Activated CD4-positive, alpha-beta T cell treated with anti-CD3 and anti-CD28 coated beads, Interleukin-2, amount 10 ng/mL, durations not matched to agents 24 days and 14 days (primary cell): ENCODE measurements around the gene CERS1. TPM values are rescaled to one million over a fixed set of nuclear protein-coding genes. Genes with fewer than 3 reads are reported as not detected.
"Not testable (repeated sequence)": the region's sequence is repeated elsewhere in the genome, so short reads cannot be mapped to it uniquely, and the experiment has no call there.

Experiments used
- DNase-seq: peaks from one replicate; pipeline ENCODE4 v3.0.0; 2022
- H3K27ac Mint-ChIP-seq: one replicate; pipeline ENCODE4 v1.8.0; 2022; ENCODE audit warnings: mild to moderate bottlenecking, mixed read lengths
- H3K27me3 Mint-ChIP-seq: one replicate; pipeline ENCODE4 v1.8.0; 2022; ENCODE audit warnings: mixed read lengths
- H3K36me3 Mint-ChIP-seq: one replicate; pipeline ENCODE4 v1.8.0; 2022; ENCODE audit warnings: low read depth, mild to moderate bottlenecking, mixed read lengths
- H3K4me1 Mint-ChIP-seq: one replicate; pipeline ENCODE4 v1.8.0; 2021; ENCODE audit warnings: mixed read lengths
- H3K4me3 Mint-ChIP-seq: one replicate; pipeline ENCODE4 v1.8.0; 2022; ENCODE audit warnings: mild to moderate bottlenecking, moderate library complexity, mixed read lengths
- H3K9me3 Mint-ChIP-seq: one replicate; pipeline ENCODE4 v1.8.0; 2021; ENCODE audit warnings: mixed read lengths
- intact Hi-C: fragments of 100-400 bp; cut with micrococcal nuclease; formaldehyde crosslinking; loops from one replicate; pipeline ENCODE4 v1.15.1; 2023
- total RNA-seq: library from RNA; stranded (reverse); gene quantifications from 2 replicates; pipeline ENCODE4 v1.2.3, GENCODE V29; 2022

Gene CERS1
- total RNA-seq, 1 donor from 2014 or later = 0.23 TPM

- no peak overlapping the region for H3K27ac Mint-ChIP-seq
- H3K9me3 Mint-ChIP-seq = no peaks in the 10 kb centered on the region
- intact Hi-C loops = no loop called here
- no peak overlapping the region for H3K4me3 Mint-ChIP-seq
- DNase-seq = no peak
- H3K36me3 Mint-ChIP-seq = peaks cover 28% of the 10 kb centered on the region
- H3K27me3 Mint-ChIP-seq = peaks cover 2% of the 10 kb centered on the region
- peaks cover 5% of the 10 kb centered on the region for H3K4me1 Mint-ChIP-seq
Observed at GRCh38 chr19:18928018-18928805, 32.3 kb upstream of the CERS1 start.

GRCh38 chr19:18924684-18925213 lies 28.8 kb upstream of the CERS1 start:
- Mint-ChIP-seq H3K4me1 (peaks cover 8% of the 10 kb centered on the region), H3K9me3 (no peaks in the 10 kb centered on the region), H3K27me3 (no peaks in the 10 kb centered on the region), H3K27ac (no peak overlapping the region), H3K36me3 (peaks cover 49% of the 10 kb centered on the region), H3K4me3 (no peak overlapping the region)
- DNase-seq = no peak
- intact Hi-C loops = no loop called here

- Mint-ChIP-seq H3K27ac (no peak overlapping the region), H3K27me3 (no peaks in the 10 kb centered on the region), H3K4me3 (no peak overlapping the region), H3K4me1 (peaks cover 20% of the 10 kb centered on the region), H3K9me3 (no peaks in the 10 kb centered on the region), H3K36me3 (peaks cover 57% of the 10 kb centered on the region)
- no peak for DNase-seq
- intact Hi-C loops = no loop called here
Observed at GRCh38 chr19:18922228-18922985, 26.4 kb upstream of the CERS1 start.

GRCh38 chr19:18921593-18921992 lies 25.6 kb upstream of the CERS1 start:
- intact Hi-C loops = no loop called here
- H3K4me1 Mint-ChIP-seq = peaks cover 24% of the 10 kb centered on the region
- H3K27me3 Mint-ChIP-seq = no peaks in the 10 kb centered on the region
- H3K9me3 Mint-ChIP-seq = no peaks in the 10 kb centered on the region
- peaks cover 57% of the 10 kb centered on the region for H3K36me3 Mint-ChIP-seq
- H3K27ac Mint-ChIP-seq = no peak overlapping the region
- H3K4me3 Mint-ChIP-seq = peak overlapping the region; percentile 96
- DNase-seq = no peak

GRCh38 chr19:18920400-18920799 lies 24.4 kb upstream of the CERS1 start:
- H3K27ac Mint-ChIP-seq = peak overlapping the region; percentile 92
- H3K4me1 Mint-ChIP-seq = peaks cover 29% of the 10 kb centered on the region
- peak overlapping the region; percentile 96 for H3K4me3 Mint-ChIP-seq
- peaks cover 54% of the 10 kb centered on the region for H3K36me3 Mint-ChIP-seq
- intact Hi-C loops = no loop called here
- H3K9me3 Mint-ChIP-seq = no peaks in the 10 kb centered on the region
- H3K27me3 Mint-ChIP-seq = no peaks in the 10 kb centered on the region
- no peak for DNase-seq

DNA sequence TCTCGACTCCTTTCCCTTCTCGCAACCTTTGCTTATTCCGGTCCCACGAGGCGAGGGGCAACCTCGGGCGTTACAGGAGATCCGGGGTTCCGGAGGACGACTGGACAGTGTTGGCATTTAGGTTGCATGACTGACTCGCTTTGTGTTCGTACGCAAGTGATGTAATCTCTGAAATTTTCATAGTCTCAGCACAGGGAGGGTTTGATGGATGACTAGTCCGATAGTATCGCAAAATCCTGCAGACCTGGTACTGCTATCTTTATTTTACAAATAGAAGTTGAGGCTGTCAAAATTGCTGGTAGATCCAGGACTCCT lies 23.9 kb upstream of the CERS1 start:
- H3K4me3 Mint-ChIP-seq = peak overlapping the region; percentile 96
- no peaks in the 10 kb centered on the region for H3K27me3 Mint-ChIP-seq
- intact Hi-C loops = loop anchor here (1.0 to 5.0 kb wide), 8 partner anchors 12 to 376 kb away; partner anchors contain the start of genes BORCS8, KXD1, RFXANK and UBA52
- H3K27ac Mint-ChIP-seq = peak overlapping the region; percentile 92
- peaks cover 57% of the 10 kb centered on the region for H3K36me3 Mint-ChIP-seq
- H3K9me3 Mint-ChIP-seq = no peaks in the 10 kb centered on the region
- DNase-seq = no peak
- H3K4me1 Mint-ChIP-seq = peaks cover 29% of the 10 kb centered on the region

GRCh38 chr19:18919086-18919899 lies 23.3 kb upstream of the CERS1 start, which contains the start of the genes COPE and DDX49:
Gene COPE, minus strand, starts transcription at chr19:18919387. Its CDS starts 39 bp downstream, at chr19:18919348.
Gene DDX49, plus strand, starts transcription at chr19:18919715. Its CDS starts 27 bp downstream, at chr19:18919742.
- Mint-ChIP-seq H3K4me3 (peak within 1 kb of the TSS; percentile 96), H3K9me3 (no peaks in the 10 kb centered on the region), H3K4me1 (peaks cover 29% of the 10 kb centered on the region), H3K27me3 (no peaks in the 10 kb centered on the region), H3K36me3 (peaks cover 53% of the 10 kb centered on the region), H3K27ac (peak within 1 kb of the TSS; percentile 92)
- intact Hi-C loops = loop anchor here (1.0 to 5.0 kb wide), 8 partner anchors 13 to 375 kb away; partner anchors contain the start of genes BORCS8, KXD1, RFXANK and UBA52
- peak; percentile 99 for DNase-seq

DNA sequence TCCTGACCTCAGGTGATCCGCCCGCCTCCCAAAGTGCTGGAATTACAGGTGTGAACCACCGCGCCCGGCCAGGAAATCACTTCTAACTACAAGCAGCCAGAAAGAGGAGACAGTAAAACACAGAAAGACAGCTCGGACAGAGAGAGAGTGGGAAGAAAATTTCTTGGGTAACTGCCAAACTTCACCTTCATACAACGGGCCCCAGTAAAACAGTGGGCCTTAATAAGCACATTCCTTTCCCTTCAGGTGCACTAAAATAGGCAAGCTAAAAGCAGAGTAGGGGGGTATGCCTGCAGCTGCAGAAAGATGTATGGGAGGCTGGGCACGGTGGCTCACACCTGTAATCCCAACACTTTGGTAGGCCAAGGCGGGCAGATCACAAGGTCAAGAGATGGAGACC lies 21.6 kb upstream of the CERS1 start:
- H3K27ac Mint-ChIP-seq = peak overlapping the region; percentile 37

GRCh38 chr19:18915639-18916038 lies 19.7 kb upstream of the CERS1 start:
- H3K9me3 Mint-ChIP-seq = no peaks in the 10 kb centered on the region
- H3K27ac Mint-ChIP-seq = peak overlapping the region; percentile 34
- peak; percentile 74 for DNase-seq
- peaks cover 28% of the 10 kb centered on the region for H3K4me1 Mint-ChIP-seq
- H3K27me3 Mint-ChIP-seq = no peaks in the 10 kb centered on the region
- H3K4me3 Mint-ChIP-seq = no peak overlapping the region
- H3K36me3 Mint-ChIP-seq = peaks cover 41% of the 10 kb centered on the region
- intact Hi-C loops = loop anchor here (5.0 kb wide), 1 partner anchor 358 kb away; the partner anchor contains the start of gene KXD1

More for the DNA sequence above, 21.6 kb upstream of the CERS1 start:
- peaks cover 50% of the 10 kb centered on the region for H3K36me3 Mint-ChIP-seq
- not testable (repeated sequence) for DNase-seq, H3K9me3 Mint-ChIP-seq, H3K27me3 Mint-ChIP-seq
- peaks cover 33% of the 10 kb centered on the region for H3K4me1 Mint-ChIP-seq
- intact Hi-C loops = loop anchor here (5.0 kb wide), 1 partner anchor 360 kb away; the partner anchor contains the start of gene KXD1
- peak overlapping the region; percentile 96 for H3K4me3 Mint-ChIP-seq

- Mint-ChIP-seq H3K4me1 (peaks cover 20% of the 10 kb centered on the region), H3K27ac (no peak overlapping the region)
- intact Hi-C loops = no loop called here
Observed at GRCh38 chr19:18913466-18913865, 17.5 kb upstream of the CERS1 start.

GRCh38 chr19:18912933-18913332 lies 17.0 kb upstream of the CERS1 start:
- H3K4me3 Mint-ChIP-seq = no peak overlapping the region
- H3K36me3 Mint-ChIP-seq = peaks cover 37% of the 10 kb centered on the region
- no peaks in the 10 kb centered on the region for H3K27me3 Mint-ChIP-seq
- no peak overlapping the region for H3K27ac Mint-ChIP-seq
- H3K9me3 Mint-ChIP-seq = no peaks in the 10 kb centered on the region
- peaks cover 17% of the 10 kb centered on the region for H3K4me1 Mint-ChIP-seq
- intact Hi-C loops = no loop called here
- no peak for DNase-seq

More at GRCh38 chr19:18913466-18913865, 17.5 kb upstream of the CERS1 start:
- Mint-ChIP-seq H3K9me3 (no peaks in the 10 kb centered on the region), H3K4me3 (no peak overlapping the region), H3K36me3 (peaks cover 37% of the 10 kb centered on the region), H3K27me3 (no peaks in the 10 kb centered on the region)
- DNase-seq = no peak

GRCh38 chr19:18910801-18911436 lies 15.0 kb upstream of the CERS1 start:
- no peak for DNase-seq
- Mint-ChIP-seq H3K4me1 (peaks cover 8% of the 10 kb centered on the region), H3K9me3 (no peaks in the 10 kb centered on the region), H3K27ac (no peak overlapping the region), H3K4me3 (no peak overlapping the region), H3K27me3 (no peaks in the 10 kb centered on the region), H3K36me3 (peaks cover 33% of the 10 kb centered on the region)
- intact Hi-C loops = no loop called here

DNA sequence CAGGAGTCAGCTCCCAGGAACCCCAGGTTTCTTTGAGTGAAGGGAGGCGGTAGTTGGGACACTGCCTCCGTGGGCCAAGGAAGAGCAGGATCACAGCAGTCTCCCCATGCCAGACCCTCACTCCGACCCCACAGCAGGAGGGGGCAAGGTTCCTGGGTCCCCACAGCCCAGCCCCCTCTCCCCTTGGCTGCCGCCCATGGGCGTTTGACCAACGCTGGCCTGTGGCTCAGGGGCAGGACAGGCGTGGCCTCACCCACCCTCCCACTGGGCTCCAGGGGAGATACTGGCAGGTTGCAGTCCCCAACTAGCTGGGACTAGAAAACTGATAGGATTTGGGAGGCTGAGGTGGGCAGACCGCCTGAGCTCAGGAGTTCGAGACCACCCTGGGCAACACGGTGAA lies 14.1 kb upstream of the CERS1 start:
- H3K4me1 Mint-ChIP-seq = peaks cover 5% of the 10 kb centered on the region
- H3K36me3 Mint-ChIP-seq = peaks cover 30% of the 10 kb centered on the region
- no peak for DNase-seq
- no peak overlapping the region for H3K27ac Mint-ChIP-seq
- H3K9me3 Mint-ChIP-seq = no peaks in the 10 kb centered on the region
- H3K4me3 Mint-ChIP-seq = no peak overlapping the region
- H3K27me3 Mint-ChIP-seq = no peaks in the 10 kb centered on the region
- intact Hi-C loops = no loop called here
